HG03442 (cell line): ENCODE results near the gene IRF4.
"Not testable (repeated sequence)": the region's sequence is repeated elsewhere in the genome, so short reads cannot be mapped to it uniquely, and the experiment has no call there.

Experiments used
- ATAC-seq: cut with Tn5 transposase; IDR thresholded peaks from one replicate; pipeline ENCODE4 v1.9.1; 2021; ENCODE audit warnings: mild to moderate bottlenecking, moderate library complexity; ENCODE audit not compliant: unreplicated experiment

The IRF4 gene

DNA sequence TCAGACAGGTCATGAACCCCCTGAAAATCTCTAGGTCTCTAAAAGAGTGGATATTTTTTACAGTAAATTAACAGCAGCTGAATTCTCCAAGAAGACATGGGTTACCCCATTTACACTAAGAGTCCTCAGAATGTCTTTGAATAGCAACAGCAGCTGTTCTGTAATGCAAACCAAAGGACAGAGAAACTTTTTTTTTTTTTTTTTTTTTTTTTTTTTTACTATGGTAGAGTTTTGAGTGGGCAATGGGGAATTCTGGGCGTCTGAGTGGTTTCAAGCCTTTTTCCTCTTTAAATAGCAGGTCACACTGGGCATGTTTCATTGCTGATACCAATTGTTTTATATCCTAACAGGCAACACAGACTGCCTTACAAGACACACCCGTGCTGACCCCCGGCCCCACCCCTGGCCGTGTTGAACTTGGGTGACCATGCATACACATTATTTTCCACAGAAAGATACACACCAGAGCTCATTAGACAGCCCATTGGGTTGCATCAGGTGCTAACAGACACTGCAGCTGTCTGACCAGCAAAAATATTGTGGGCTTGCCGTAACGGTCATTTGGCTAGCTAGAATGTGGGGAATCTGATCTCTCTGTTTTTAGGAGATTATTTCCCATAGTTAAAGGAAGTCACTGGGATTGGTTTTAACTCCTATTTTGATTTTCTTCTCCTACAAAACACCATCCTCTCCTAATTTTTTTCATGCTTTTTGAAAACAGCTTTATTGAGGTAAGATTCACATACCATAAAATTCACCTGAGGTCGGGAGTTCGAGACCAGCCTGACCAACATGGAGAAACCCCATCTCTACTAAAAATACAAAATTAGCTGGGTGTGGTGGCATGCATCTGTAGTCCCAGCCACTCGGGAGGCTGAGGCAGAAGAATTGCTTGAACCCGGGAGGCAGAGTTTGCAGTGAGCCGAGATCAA lies 26.7 kb upstream of the IRF4 start:
- ATAC-seq: peak; percentile 60

DNA sequence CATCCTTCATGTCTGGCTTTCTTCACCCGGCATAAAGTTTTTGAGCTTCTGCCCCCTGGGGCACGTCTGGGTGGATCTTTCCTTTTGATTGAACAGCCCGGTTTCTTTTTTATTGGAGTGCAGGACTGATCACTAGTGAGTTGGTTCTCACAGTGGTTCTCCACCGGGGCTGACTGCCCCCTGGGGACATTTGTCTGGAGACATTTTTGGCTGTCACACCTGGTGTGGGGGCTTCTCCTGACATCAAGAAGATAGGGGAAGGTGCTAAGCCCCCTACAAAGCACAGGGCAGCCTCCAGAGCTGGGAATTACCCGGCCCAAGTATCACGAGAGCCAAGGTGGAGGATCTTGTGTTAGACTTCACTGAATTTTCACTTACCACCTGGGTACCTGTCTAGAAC lies 25.7 kb upstream of the IRF4 start:
- ATAC-seq: no peak

DNA sequence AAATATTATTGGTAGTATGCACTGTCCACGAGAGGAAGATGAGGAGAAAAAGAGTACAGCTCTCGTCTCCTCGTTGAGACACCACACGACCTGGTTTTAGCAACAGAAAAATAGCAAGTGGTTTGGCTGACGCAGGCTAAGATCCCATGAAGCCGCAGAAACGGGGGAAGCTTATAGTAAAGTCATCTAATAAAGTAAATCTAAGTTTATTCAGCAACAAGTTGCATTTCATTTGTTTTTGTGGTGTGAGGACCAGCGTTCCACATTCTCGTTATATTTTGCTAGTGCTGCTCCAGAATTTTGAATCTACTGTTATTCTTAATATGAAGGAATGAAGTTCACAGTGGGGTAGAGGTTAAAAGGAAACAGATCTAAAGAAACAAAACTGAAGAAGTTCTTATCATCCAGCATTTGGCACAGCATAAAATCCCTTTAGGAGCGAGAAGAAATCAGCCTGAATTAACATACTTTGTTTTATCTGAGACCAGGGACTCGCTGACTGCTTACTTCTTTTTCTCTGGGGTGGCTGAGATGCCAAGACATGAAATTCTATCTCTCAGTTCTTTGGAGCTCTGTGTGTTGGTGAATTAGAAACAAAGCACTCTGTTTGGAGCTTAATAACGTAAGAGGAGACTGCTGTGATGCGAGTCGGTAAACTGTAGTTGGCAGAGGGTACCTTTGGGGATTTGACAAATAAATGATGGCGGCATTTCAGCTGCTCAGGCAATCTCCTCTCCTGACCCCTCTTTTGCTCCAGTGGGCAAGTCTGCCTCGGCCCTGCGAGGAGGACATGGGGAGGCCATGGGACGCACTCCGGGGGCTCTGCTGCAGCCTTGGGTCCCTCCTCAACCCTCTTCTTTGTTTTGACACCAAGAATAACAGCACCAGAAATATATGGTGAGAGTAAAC lies 24.9 kb upstream of the IRF4 start:
- ATAC-seq: no peak

DNA sequence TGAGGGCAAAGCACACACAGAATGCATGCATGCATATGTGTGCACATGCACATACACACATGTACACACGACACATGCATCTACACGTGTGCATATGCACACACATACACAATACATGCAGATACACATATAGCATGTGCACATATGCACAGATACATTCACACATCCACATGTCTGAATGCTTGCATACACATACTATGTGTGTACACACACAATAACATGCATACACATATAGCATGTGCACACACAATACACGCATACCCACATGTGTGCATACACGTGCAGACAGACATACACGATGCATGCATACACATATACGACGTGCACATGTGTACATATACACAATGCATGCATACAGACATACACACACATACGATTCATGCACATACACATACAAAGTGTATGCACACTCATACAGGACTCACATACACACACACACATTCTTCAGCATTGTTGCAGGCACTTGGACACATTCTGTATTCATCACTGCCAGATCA lies 24.2 kb upstream of the IRF4 start:
- no peak for ATAC-seq

DNA sequence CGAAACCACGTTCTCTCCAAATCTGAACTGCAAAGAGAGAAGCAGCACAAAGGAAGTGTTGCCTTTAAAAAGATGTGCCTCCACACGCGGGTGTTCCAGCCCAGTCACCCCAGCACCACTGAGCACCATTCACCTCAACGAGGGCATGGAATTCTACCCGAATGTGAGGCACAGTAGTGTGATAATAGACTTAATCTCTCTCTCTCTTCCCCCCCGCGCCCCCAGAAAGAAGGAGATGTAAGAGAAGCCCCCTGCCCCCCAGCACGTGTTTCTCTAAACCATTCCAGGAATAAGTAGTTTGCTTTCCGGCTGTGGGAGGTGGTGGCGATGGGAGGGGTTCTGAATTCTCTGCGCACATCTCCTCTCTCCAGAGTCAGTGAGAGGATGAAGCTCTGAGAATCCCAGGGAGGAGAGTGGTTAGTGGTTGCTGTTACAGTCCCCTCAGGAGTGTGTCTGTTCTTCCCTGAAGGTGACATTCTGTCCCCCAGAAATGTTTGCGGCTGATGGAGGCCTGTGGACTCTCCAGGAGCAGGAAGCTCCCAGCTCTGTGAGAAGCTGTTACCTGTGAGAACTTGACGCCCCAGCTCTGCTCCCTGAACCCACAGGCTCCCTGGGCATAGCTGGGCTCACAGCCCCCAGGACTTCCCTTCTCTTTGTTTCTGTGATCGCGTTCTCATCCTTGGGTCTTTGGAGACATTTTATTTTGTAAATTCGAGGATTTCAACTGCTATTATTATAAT lies 23.5 kb upstream of the IRF4 start:
- no peak for ATAC-seq

DNA sequence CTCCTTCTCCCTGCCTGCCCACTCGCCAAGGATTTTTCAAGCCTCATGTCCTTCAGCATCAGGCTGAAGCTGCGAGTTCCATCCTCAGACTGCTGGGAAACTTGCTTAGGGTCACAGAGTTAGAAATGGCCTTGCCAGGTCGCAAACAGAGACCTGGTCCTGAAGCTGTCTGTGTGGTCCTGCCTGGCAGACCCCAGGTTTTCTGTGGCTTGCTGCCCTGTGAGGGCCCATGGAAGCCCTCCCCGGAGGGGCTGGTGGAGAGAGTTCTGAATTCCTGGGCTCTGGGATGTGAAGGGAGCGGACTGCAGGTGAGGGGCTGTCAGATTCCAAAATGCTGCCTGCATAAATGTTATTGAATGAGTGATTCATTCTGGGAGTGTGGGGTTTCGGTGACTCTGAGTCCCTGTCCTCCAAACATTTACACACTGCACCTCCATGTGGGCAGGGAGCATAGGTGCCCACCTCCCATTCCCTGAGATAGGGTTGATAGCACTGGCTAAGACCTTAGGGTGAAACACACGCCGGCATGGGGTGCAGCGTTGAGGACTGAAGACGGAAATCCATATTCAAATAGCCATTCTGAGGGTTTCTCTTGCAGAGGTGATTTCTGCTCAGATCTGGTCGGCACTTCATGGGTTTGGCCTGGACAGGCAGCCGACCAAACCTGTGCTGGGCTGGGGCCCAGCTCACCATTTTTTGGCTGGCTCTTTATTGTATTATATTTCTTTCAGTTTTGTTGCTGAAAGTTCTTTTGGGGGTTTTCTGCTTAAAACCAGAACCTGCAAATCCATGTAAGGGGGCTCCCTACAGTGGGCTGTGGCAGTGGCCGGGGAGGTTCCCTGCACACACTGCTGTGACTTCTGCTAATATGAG lies 21.8 kb upstream of the IRF4 start:
- no peak for ATAC-seq

DNA sequence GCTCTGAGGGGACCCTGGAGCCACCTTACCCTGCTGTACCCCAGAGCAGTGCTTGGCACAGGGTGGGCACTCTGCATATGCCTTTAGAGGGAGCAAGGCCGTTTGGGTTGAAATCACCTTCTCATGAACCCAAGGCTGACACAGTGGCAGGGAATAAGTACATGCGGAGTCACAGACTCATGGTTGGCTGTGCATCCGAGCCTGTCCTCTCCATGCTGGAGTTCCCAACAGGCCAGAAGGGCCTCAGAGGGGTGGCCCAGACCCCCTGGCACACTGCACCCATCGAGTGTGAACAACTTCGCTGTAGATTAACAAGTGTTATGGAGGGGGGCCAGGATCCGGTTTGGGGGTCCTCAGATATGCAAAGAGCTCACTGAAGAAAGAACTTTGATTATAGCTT lies 21.0 kb upstream of the IRF4 start:
- ATAC-seq: no peak

DNA sequence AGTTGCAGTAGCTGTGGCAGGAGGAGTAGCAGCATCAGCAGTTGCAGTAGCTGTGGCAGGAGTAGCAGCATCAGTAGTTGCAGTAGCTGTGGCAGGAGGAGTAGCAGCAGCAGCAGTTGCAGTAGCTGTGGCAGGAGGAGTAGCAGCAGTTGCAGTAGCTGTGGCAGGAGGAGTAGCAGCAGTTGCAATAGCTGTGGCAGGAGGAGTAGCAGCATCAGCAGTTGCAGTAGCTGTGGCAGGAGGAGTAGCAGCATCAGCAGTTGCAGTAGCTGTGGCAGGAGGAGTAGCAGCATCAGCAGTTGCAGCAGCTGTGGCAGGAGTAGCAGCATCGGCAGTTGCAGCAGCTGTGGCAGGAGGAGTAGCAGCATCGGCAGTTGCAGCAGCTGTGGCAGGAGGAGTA lies 19.7 kb upstream of the IRF4 start:
- ATAC-seq: not testable (repeated sequence)

DNA sequence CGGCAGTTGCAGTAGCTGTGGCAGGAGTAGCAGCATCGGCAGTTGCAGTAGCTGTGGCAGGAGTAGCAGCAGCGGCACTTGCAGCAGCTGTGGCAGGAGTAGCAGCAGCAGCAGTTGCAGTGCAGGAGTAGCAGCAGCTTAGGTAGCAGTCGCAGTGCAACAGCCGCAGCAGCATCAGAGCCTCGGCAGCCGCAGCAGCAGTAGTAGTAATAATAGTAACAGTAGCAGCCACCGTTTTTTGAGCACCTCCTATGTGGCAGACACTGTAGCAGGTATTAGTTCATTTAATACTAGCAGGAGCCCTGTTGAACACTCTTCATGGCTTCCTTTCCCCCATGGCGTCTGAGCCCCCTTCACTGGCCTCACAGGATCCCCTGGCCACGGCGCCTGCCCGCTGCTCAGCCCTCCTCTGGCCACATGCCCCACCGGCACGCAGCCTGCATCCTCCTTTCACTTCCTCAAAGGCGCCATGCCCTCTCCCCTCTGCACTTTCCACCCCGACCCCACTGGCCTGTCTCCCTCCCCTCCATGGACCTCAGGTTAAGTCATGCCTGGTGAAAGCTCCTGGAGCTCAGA lies 19.1 kb upstream of the IRF4 start:
- peak; percentile 48 for ATAC-seq

DNA sequence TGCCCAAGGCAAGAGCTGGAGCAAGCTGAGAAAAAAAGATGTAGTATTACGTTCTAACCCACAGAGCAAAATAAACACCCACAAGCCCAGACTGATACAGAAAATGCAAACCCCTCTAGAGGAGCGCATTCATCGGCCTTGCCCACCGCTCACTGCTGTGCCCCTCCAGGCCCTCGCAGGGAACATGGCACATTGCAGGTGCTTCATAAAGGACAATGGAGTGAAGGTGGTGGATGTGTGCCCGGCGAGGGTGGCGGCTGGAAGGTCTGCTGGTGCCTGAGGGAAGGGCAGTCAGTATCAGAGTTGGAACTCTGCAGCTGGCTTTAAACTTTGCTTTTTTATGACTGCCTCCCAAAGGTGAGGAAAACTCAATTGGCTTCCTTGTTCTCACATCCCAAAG lies 18.5 kb upstream of the IRF4 start:
- peak; percentile 4 for ATAC-seq

DNA sequence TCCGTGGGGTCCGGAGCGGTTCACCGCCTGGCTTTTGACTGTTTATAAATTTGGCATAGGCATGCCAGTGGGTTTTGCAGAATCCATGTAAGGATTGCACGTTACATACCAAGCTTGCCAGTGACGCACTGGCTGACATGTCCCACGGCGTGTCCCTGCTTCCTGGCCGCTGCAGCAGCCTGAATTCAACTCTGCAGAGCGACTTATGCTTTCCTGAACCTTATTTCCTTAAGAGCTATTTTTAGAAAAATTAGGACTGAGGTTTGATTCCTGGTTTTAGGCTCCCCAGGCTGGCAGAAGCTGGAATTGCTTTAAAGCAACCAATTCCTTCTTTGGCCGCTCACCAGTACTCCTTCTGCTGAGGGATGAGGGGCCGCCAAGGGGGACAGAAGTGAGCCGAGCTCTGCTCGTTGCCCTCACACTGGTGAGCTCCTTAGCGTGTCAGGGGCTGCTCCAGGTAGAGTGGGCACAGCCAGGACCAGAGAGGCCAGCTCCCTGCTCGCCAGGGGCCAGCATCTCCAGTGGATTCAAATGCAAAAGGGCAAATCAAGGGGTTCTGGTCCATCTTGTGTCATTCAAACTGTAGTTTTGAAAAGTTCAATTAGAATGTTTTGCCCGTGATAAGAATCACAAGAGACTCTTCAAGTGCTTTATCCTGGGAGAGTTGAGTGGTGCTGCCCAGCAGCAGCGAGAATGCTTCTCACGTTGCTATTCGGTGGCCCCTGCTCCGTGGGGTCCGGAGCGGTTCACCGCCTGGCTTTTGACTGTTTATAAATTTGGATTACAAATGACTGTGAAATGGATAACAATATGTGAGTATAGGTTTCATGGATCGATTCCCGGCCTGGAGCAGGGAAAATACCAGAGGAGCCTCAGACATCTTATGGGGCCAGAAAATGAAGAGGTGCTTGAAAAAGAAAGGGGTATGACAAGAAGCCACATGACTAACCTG lies 17.5 kb upstream of the IRF4 start:
- no peak for ATAC-seq

DNA sequence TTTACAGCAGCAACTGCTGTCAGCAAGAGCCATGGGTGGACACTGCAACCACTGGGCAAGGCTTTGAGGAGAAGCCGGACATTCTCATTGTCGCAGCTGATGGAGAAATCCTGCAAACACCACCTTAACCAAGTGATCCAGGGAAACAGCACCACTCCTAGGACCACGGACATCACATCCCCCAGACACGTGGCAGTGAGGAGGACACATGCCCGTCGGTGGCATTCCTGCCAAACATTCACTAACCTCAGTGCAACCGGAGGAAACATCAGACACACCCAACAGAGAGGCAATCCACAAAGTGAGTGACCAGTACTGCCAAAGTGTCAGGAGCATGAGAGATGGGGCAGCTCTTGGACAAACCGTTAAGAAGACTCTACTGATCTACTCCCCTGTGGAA lies 16.6 kb upstream of the IRF4 start:
- no peak for ATAC-seq

DNA sequence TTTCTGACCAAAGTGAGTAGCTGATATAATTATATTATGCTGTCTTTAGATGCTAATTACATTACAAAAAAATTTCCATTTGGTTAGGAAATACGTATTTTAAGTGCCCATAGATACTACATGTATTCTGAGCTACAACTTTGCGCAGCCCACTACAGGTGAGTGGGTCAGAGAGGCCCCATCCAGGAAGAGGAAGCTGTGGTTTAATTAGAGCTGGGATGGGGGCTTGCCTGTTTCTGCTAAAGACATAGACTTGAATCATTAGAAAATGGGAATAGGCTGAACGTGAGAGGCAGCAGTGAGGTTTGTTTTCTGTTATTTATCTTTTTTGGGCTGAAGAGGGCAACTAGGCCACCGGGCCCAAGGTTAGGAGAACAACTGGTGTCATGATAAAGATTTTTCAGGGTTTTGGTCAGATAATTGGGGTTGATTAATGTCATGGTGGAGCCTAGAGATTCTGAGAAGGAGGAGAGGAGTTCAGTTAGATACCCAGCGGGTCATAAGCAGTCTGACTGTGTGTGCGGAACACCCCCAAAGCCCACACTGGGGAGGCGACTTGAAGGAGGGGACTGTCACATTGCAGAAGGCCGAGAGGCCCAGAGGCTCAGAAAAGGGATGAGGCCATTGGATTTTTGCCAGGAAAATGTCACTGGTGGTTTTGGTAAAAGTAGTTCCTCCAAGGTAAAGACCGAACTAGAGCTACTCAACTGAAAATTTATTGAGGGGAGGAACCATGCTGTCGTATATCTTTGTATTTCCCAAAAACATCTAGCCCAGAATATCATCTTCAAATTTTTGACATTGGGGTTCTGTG lies 14.5 kb upstream of the IRF4 start:
- no peak for ATAC-seq

DNA sequence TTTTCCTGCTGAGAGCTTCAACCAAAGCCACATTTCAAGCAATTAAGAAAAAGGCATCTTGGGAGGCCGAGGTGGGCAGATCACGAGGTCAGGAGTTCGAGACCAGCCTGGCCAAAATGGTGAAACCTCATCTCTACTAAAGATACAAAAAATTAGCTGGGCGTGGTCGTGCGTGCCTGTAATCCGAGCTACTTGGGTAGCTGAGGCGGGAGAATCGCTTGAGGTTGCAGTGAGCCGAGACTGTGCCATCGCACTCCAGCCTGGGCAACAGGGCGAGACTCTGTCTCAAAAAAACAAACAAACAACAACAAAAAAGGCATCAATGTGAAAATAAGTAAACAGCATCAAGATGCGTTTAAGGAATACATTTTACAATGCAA lies 13.9 kb upstream of the IRF4 start:
- not testable (repeated sequence) for ATAC-seq

DNA sequence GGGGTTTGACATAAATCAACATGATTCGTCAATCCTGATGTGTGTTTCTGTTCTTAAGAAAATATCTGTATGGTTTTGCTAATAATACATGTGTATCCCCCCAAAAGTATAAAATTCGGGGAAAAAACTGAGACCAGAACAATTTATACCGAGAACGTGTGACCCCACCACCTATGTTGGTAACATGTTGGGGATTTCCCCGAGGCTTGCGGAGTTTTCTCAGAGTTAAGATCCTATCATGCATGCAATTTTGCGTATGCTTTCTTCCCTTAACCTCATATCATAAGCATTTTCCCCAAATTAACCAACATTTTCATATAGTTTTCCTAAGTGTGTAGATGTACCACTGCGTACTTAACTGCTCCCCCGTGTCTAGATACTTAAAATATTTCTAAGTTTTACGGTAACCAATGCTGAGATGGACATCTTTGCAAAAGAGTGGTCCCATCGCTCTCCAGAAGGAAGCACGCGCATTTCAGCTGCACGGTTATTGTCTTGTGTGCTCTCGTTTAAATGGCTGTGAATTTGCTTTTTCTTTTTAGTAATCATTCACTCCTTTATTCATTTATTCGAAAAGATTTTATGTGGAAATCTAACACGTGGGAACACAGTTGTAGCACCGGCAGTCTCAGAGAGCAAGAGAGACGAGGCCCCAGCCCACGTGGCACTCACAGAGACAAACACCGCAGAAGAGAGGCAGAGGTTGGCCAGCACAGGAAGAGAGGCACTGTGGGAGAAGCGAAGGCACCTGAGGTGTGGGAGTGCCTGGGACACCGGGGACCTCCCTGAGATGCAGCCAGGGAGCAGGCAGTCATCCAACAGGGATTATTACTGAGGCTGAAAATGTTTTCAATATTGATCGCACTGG lies 13.2 kb upstream of the IRF4 start:
- no peak for ATAC-seq

DNA sequence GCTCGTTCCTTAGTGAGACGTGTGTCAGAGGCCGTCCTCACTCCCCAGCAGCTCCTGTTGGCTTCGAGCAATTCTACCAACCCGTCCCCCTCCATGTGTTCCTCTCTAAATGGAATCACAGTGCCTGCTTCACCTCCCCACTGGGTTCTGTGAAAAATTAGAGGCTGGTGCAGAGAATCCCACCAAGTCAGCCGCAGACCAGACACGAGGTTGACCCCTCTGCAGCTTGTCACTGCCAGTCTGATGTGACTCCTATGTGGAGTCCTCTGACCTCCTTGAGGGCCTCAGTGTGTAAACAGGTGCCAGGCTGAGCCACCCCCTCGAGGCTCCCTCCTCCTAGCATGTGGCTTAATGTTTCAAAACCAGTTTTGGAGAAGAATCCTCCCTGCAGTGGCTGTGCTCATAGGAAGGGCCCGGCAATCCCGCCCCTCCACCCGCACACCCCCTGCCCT lies 12.6 kb upstream of the IRF4 start:
- peak; percentile 11 for ATAC-seq
